ENCODE measurements around the gene CDC42EP4. TPM values are rescaled to one million over a fixed set of nuclear protein-coding genes. Genes with fewer than 3 reads are reported as not detected.

Gene CDC42EP4
- total RNA-seq, 4 donors from 2014 or later, result 45.1 to 63.9 (median 52.9) TPM

- no peaks in the 10 kb centered on the region for H3K9me3 ChIP-seq
- H3K27ac ChIP-seq, result no peak overlapping the region
- H3K4me1 ChIP-seq, result peaks cover 0 to 24% (median 0%) of the 10 kb centered on the region in 3 donors
- H3K4me3 ChIP-seq, result no peak overlapping the region
- intact Hi-C loops (cut with DNase I), result no loop called here
- no peak for TF ChIP-seq POLR2A (IDR thresholded peaks at IDR 0.05)
- no peak for TF ChIP-seq CTCF (IDR thresholded peaks at IDR 0.05)
- H3K36me3 ChIP-seq, result peaks cover 0 to 66% (median 0%) of the 10 kb centered on the region in 3 donors
- no peaks in the 10 kb centered on the region for H3K27me3 ChIP-seq
- WGBS, 2 donors, result 71 to 73% methylated on average over 2 of the region's 2 CpGs
- DNase-seq, result no peak
These were observed 71.2 kb downstream of the CDC42EP4 start for GRCh38 chr17:73240561-73240960.

DNA sequence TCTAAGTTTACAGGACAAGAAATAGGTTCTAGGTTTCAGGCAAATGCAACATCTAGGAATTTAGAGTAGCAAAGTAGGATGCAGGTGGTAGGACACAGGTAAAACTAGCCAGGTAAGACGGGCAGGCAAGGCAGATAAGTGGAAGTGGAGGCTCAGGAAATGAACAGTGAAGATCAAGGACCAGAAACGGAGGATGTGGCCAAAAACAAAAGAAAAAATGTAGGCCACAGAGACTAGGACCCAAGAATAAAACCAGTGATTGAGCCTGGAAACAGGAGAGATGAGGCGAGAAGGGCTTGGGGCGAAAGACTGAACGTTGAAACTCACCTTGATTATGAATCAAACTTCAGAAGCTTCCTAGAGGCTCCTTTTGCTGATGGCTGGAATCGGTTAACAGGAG is 74.1 kb downstream of the CDC42EP4 start:
- H3K27me3 ChIP-seq, result no peaks in the 10 kb centered on the region
- WGBS, 2 donors, result 68 to 74% methylated on average over 6 of the region's 6 CpGs
- intact Hi-C loops (cut with DNase I), result no loop called here
- H3K4me1 ChIP-seq, result peaks cover 8 to 38% (median 8%) of the 10 kb centered on the region in 3 donors
- H3K4me3 ChIP-seq, result no peak overlapping the region
- H3K9me3 ChIP-seq, result no peaks in the 10 kb centered on the region
- H3K27ac ChIP-seq, result no peak overlapping the region
- H3K36me3 ChIP-seq, result peaks cover 0 to 45% (median 0%) of the 10 kb centered on the region in 3 donors
- DNase-seq, result no peak
- TF ChIP-seq CTCF (IDR thresholded peaks at IDR 0.05) (no peak), POLR2A (IDR thresholded peaks at IDR 0.05) (no peak)

DNA sequence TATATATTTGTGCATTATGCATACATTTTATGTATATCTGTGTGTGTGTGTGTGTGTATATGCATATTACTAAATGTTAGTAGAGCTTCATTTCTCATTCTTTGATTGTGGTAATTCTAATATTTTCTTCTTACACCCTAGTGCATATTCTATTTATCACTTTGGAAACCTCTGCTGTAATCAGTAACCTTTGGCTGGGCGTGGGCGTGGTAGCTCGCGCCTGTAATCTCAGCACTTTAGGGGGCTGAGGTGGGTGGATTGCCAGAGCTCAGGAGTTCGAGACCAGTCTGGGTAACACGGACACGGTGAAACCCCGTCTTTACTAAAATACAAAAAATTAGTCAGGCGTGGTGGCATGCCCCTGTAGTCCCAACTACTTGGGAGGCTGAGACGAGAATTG is 77.1 kb downstream of the CDC42EP4 start:
- Histone ChIP-seq H3K36me3 (peaks cover 0 to 24% (median 0%) of the 10 kb centered on the region in 3 donors), H3K4me3 (no peak overlapping the region), H3K27me3 (no peaks in the 10 kb centered on the region), H3K9me3 (no peaks in the 10 kb centered on the region), H3K4me1 (peaks cover 14 to 57% (median 23%) of the 10 kb centered on the region in 3 donors), H3K27ac (no peak overlapping the region)
- DNase-seq, result no peak
- intact Hi-C loops (cut with DNase I), result no loop called here
- WGBS, 2 donors, result 86 to 95% methylated on average over 10 of the region's 10 CpGs
- no peak for TF ChIP-seq CTCF (IDR thresholded peaks at IDR 0.05)
- no peak for TF ChIP-seq POLR2A (IDR thresholded peaks at IDR 0.05)

Other genes starting within 250 kb of the CDC42EP4 start
- gene SLC39A11, start 219.3 kb downstream of the CDC42EP4 start, total RNA-seq, result 10 to 100 TPM; 23.0 to 30.9 (median 27.6) TPM
- gene SSTR2, start 147.0 kb downstream of the CDC42EP4 start, total RNA-seq, result under 1 TPM in 3 of 4 donors, not detected in 1; under 0.01 to 0.21 (median 0.04) TPM
- 10 to 100 TPM in 1 of 4 donors, 1 to 10 TPM in 3; 8.0 to 14.7 (median 9.2) TPM for gene COG1, start 118.9 kb downstream of the CDC42EP4 start, total RNA-seq
- not detected for gene CPSF4L, start 50.1 kb downstream of the CDC42EP4 start, total RNA-seq